Sigmoid colon (tissue), 4 donors: ENCODE data around the gene FAM234A.

Source experiments
- CTCF ChIP-seq, 4 experiments: fragments of 450-650 bp in 3 of 4; fragments of 200-600 bp in 1 of 4; IDR thresholded peaks; one replicate each; pipeline ENCODE4 v1.5.1; 2016 to 2019; ENCODE audit warnings: antibody characterized with exemption in 4 of 4, mild to moderate bottlenecking in 3 of 4, moderate library complexity in 2 of 4
- POLR2AphosphoS5 ChIP-seq, 4 donors: sonication (generic); formaldehyde crosslinking; IDR thresholded peaks; one replicate each; pipeline ENCODE4 v1.6.1; 2017; ENCODE audit warnings: antibody characterized with exemption in 4 of 4

GRCh38 chr16:200388-200787 lies 34.2 kb upstream of the FAM234A start:
- TF ChIP-seq CTCF (IDR thresholded peaks at IDR 0.05) (no peak), POLR2AphosphoS5 (IDR thresholded peaks at IDR 0.05) (no peak)
